IMR-90 (cell line): ENCODE results near the gene AKT3.

Source experiments
- BHLHE40 ChIP-seq: fragments of 150-350 bp; IDR thresholded peaks from 2 replicates; pipeline ENCODE4 v1.6.1; 2016; ENCODE audit warnings: mild to moderate bottlenecking, low read depth, low read length
- CHD1 ChIP-seq: IDR thresholded peaks from 2 replicates; pipeline ENCODE4 v1.6.1; 2012; ENCODE audit warnings: low read depth, low read length, improper control_type of control experiment
- CTCF ChIP-seq: conservative IDR thresholded peaks from 2 replicates; pipeline ENCODE4 v1.5.1; 2012; ENCODE audit warnings: mild to moderate bottlenecking, low read depth, low read length, improper control_type of control experiment
- ELK1 ChIP-seq: fragments of 150-350 bp; IDR thresholded peaks from 2 replicates; pipeline ENCODE4 v1.6.1; 2016; ENCODE audit warnings: low read depth, mild to moderate bottlenecking, low read length, moderate library complexity, borderline replicate concordance
- MAFK ChIP-seq: IDR thresholded peaks from 2 replicates; pipeline ENCODE4 v1.6.1; 2012; ENCODE audit warnings: low read depth, low read length, improper control_type of control experiment
- MAZ ChIP-seq: IDR thresholded peaks from 2 replicates; pipeline ENCODE4 v1.6.1; 2012; ENCODE audit warnings: low read depth, mild to moderate bottlenecking, low read length, improper control_type of control experiment, moderate library complexity, borderline replicate concordance
- MXI1 ChIP-seq: IDR thresholded peaks from 2 replicates; pipeline ENCODE4 v1.6.1; 2012; ENCODE audit warnings: low read depth, mild to moderate bottlenecking, low read length, moderate library complexity, borderline replicate concordance
- POLR2A ChIP-seq: IDR thresholded peaks from 2 replicates; pipeline ENCODE4 v1.6.1; 2012; ENCODE audit warnings: mild to moderate bottlenecking, low read depth, low read length
- RAD21 ChIP-seq: IDR thresholded peaks from 2 replicates; pipeline ENCODE4 v1.6.1; 2012; ENCODE audit warnings: low read length, improper control_type of control experiment
- RFX5 ChIP-seq: IDR thresholded peaks from 2 replicates; pipeline ENCODE4 v1.8.0; 2012; ENCODE audit warnings: low read depth, mild to moderate bottlenecking, low read length, moderate library complexity
- TF ChIP-seq, protein P1 (sequence below): fragments of 150-350 bp; IDR thresholded peaks from 2 replicates; pipeline ENCODE4 v1.6.1; 2017; ENCODE audit warnings: mild to moderate bottlenecking, antibody characterized with exemption, low read length, low read depth

DNA sequence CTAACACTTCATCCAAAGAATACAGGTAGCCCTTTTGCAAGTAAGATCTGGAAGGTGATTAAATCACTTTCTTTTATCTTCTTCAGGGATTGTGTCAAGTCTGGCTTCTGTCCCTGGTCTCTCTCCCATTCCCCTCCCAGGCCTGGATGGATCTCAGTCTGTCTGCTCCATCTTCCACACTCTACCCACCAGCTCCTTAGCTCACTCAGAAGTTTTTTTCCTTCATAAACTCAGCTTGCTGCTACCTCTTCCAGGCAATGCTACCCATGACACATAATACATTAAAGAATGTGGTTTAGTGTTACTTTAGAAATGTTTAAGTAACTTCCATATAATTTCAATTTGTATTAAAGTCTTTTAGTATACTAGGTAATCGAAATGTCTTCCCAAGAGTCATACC is 133.1 kb downstream of the AKT3 start:
- TF ChIP-seq MXI1, result no peak
- no peak for TF ChIP-seq CTCF
- TF ChIP-seq ELK1, result no peak
- TF ChIP-seq POLR2A, result no peak
- TF ChIP-seq RFX5, result no peak
- no peak for TF ChIP-seq MAFK
- TF ChIP-seq BHLHE40, result no peak
- no peak for TF ChIP-seq MAZ
- no peak for TF ChIP-seq CHD1
- TF ChIP-seq, protein P1, sequence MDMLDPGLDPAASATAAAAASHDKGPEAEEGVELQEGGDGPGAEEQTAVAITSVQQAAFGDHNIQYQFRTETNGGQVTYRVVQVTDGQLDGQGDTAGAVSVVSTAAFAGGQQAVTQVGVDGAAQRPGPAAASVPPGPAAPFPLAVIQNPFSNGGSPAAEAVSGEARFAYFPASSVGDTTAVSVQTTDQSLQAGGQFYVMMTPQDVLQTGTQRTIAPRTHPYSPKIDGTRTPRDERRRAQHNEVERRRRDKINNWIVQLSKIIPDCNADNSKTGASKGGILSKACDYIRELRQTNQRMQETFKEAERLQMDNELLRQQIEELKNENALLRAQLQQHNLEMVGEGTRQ, result no peak
- TF ChIP-seq RAD21, result no peak
